HL-60 (cell line): ENCODE measurements around the gene DOCK9.

Experiments used
- GABPA ChIP-seq: IDR thresholded peaks from 2 replicates; pipeline ENCODE4 v1.6.1; 2012; ENCODE audit warnings: low read depth
- POLR2AphosphoS5 ChIP-seq: IDR thresholded peaks from 2 replicates; pipeline ENCODE4 v1.6.1; 2012; ENCODE audit warnings: low read depth
- SPI1 ChIP-seq: IDR thresholded peaks from 2 replicates; pipeline ENCODE4 v1.6.1; 2012; ENCODE audit warnings: low read depth, mild to moderate bottlenecking, borderline replicate concordance
- TF ChIP-seq, protein P1 (sequence below): IDR thresholded peaks from one replicate; pipeline ENCODE4 v1.5.1; 2011; ENCODE audit warnings: low read length, control low read depth, inconsistent platforms; ENCODE audit not compliant: insufficient read depth
- TF ChIP-seq, protein P2 (sequence below): IDR thresholded peaks from 2 replicates; pipeline ENCODE4 v1.6.1; 2012; ENCODE audit warnings: low read depth; ENCODE audit not compliant: insufficient replicate concordance

DNA sequence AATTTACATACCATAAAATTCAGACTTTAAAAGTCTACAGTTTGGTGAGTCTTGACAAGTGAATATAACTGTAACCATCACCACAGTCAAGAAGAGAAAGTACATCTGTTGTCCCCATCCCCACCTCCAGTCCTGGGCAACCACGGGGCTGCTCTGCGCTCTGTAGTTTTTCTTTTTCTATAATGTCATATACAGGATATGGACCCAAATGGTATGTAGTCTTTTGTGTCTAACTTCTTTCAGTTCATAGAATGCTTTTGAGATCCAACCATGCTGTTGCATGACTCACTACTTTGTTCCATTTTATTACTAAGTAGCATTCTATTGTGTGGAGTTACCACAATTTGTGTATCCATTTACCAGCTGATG is 103.9 kb downstream of the DOCK9 start:
- TF ChIP-seq GABPA (no peak), POLR2AphosphoS5 (no peak), SPI1 (no peak)
- TF ChIP-seq, protein P1, sequence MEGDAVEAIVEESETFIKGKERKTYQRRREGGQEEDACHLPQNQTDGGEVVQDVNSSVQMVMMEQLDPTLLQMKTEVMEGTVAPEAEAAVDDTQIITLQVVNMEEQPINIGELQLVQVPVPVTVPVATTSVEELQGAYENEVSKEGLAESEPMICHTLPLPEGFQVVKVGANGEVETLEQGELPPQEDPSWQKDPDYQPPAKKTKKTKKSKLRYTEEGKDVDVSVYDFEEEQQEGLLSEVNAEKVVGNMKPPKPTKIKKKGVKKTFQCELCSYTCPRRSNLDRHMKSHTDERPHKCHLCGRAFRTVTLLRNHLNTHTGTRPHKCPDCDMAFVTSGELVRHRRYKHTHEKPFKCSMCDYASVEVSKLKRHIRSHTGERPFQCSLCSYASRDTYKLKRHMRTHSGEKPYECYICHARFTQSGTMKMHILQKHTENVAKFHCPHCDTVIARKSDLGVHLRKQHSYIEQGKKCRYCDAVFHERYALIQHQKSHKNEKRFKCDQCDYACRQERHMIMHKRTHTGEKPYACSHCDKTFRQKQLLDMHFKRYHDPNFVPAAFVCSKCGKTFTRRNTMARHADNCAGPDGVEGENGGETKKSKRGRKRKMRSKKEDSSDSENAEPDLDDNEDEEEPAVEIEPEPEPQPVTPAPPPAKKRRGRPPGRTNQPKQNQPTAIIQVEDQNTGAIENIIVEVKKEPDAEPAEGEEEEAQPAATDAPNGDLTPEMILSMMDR, result no peak
- TF ChIP-seq, protein P2, sequence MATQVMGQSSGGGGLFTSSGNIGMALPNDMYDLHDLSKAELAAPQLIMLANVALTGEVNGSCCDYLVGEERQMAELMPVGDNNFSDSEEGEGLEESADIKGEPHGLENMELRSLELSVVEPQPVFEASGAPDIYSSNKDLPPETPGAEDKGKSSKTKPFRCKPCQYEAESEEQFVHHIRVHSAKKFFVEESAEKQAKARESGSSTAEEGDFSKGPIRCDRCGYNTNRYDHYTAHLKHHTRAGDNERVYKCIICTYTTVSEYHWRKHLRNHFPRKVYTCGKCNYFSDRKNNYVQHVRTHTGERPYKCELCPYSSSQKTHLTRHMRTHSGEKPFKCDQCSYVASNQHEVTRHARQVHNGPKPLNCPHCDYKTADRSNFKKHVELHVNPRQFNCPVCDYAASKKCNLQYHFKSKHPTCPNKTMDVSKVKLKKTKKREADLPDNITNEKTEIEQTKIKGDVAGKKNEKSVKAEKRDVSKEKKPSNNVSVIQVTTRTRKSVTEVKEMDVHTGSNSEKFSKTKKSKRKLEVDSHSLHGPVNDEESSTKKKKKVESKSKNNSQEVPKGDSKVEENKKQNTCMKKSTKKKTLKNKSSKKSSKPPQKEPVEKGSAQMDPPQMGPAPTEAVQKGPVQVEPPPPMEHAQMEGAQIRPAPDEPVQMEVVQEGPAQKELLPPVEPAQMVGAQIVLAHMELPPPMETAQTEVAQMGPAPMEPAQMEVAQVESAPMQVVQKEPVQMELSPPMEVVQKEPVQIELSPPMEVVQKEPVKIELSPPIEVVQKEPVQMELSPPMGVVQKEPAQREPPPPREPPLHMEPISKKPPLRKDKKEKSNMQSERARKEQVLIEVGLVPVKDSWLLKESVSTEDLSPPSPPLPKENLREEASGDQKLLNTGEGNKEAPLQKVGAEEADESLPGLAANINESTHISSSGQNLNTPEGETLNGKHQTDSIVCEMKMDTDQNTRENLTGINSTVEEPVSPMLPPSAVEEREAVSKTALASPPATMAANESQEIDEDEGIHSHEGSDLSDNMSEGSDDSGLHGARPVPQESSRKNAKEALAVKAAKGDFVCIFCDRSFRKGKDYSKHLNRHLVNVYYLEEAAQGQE, result no peak
